Endothelial cell of umbilical vein (primary cell): ENCODE data around the gene TMEM43. TPM values are rescaled to one million over a fixed set of nuclear protein-coding genes. Genes with fewer than 3 reads are reported as not detected.
A peak's percentile ranks its signal among the peaks of the same experiment; 100 is the strongest.

ENCODE experiments used
- BruUV-seq: library from RNA; stranded (reverse); fragments of 400-500 nt; replicated peaks from 2 replicates; lab custom pipeline; 2021; lab: Mats Ljungman, UMichigan
- CTCF ChIA-PET: fragments of 300-600, 350-600 bp; sonication (Branson Sonifier 250); formaldehyde crosslinking; loops from one replicate; lab custom pipeline; 2021; ENCODE audit warnings: antibody characterized with exemption, inconsistent platforms; lab: Charles Lee
- POLR2A ChIA-PET: fragments of 300-600, 350-600 bp; sonication (Branson Sonifier 250); formaldehyde crosslinking; loops from one replicate; lab custom pipeline; 2021; ENCODE audit warnings: antibody characterized with exemption, inconsistent platforms; lab: Charles Lee
- DNase-seq: peaks from one replicate; pipeline ENCODE4 v3.0.0-alpha.2; 2011; ENCODE audit warnings: low read depth, low spot score
- FAIRE-seq: peaks from 2 replicates; lab custom pipeline; 2011; peaks lifted over from hg19 to GRCh38; lab: Jason Lieb, UNC
- H2AFZ ChIP-seq: 2 replicates; pipeline ENCODE4 v1.6.0; 2012; ENCODE audit warnings: low read depth, low read length, control low read depth, inconsistent platforms
- H3K27ac ChIP-seq: 2 replicates; pipeline ENCODE4 v1.5.1; 2011; ENCODE audit warnings: low read depth, mild to moderate bottlenecking, control low read depth, low read length, moderate library complexity; ENCODE audit not compliant: insufficient read depth
- H3K27me3 ChIP-seq, 2 experiments: 2 replicates each; pipeline versions ENCODE4 v1.6.0 to v1.6.1; 2011; ENCODE audit warnings: low read length in 2 of 2, mixed read lengths in 1 of 2; ENCODE audit not compliant: control insufficient read depth in 2 of 2, insufficient read depth in 2 of 2
- H3K36me3 ChIP-seq, 2 experiments: 2 replicates in 1 of 2; 3 replicates in 1 of 2; pipeline ENCODE4 v1.5.1; 2011; ENCODE audit warnings: low read length in 2 of 2, mild to moderate bottlenecking in 1 of 2, moderate library complexity in 1 of 2; ENCODE audit not compliant: control insufficient read depth in 2 of 2, insufficient read depth in 2 of 2; ENCODE audit errors: extremely low read depth in 1 of 2
- H3K4me1 ChIP-seq: 3 replicates; pipeline ENCODE4 v1.5.1; 2011; ENCODE audit warnings: mild to moderate bottlenecking, low read length; ENCODE audit not compliant: control insufficient read depth, insufficient read depth; ENCODE audit errors: extremely low read depth
- H3K4me2 ChIP-seq: 2 replicates; pipeline ENCODE4 v1.6.1; 2011; ENCODE audit warnings: low read length, control low read depth, mixed read lengths; ENCODE audit not compliant: insufficient read depth
- H3K4me3 ChIP-seq, 3 experiments: fragments of 200-600 bp in 1 of 3; sonication (generic), shearing (Covaris generic) in 1 of 3; replicated peaks in 1 of 3; 2 replicates each; pipeline ENCODE4 v1.5.1; 2011 to 2016; ENCODE audit warnings: control low read depth in 3 of 3, low read length in 3 of 3, mild to moderate bottlenecking in 2 of 3, inconsistent platforms in 1 of 3, low read depth in 1 of 3, moderate library complexity in 1 of 3; ENCODE audit not compliant: insufficient read depth in 1 of 3
- H3K79me2 ChIP-seq: 2 replicates; pipeline ENCODE4 v1.6.0; 2012; ENCODE audit warnings: low read length, inconsistent platforms; ENCODE audit not compliant: control insufficient read depth, insufficient read depth
- H3K9ac ChIP-seq: replicated peaks from 2 replicates; pipeline ENCODE3; 2011; ENCODE audit warnings: low read length, control low read depth; ENCODE audit not compliant: insufficient read depth; ENCODE audit errors: extremely low read depth
- H3K9me1 ChIP-seq: replicated peaks from 3 replicates; pipeline ENCODE4 v1.6.0; 2011; ENCODE audit warnings: mild to moderate bottlenecking, low read length; ENCODE audit not compliant: control insufficient read depth, insufficient read depth; ENCODE audit errors: extremely low read depth
- H3K9me3 ChIP-seq: replicated peaks from 2 replicates; pipeline ENCODE4 v1.5.1; 2012; ENCODE audit warnings: low read length, inconsistent platforms; ENCODE audit not compliant: control insufficient read depth, insufficient read depth
- H4K20me1 ChIP-seq: replicated peaks from 2 replicates; pipeline ENCODE3; 2011; ENCODE audit warnings: mild to moderate bottlenecking, low read length; ENCODE audit not compliant: control insufficient read depth, insufficient read depth; ENCODE audit errors: extremely low read depth
- CTCF ChIP-seq, 2 donors: IDR thresholded peaks; 1 replicate in 1 of 2; 2 replicates in 1 of 2; pipeline ENCODE4 v1.5.1; 2011; ENCODE audit warnings: low read length in 2 of 2, mild to moderate bottlenecking in 2 of 2, moderate library complexity in 2 of 2, control low read depth in 1 of 2, inconsistent platforms in 1 of 2, low read depth in 1 of 2; ENCODE audit not compliant: insufficient read depth in 1 of 2; ENCODE audit errors: extremely low read depth in 1 of 2
- FOS ChIP-seq: IDR thresholded peaks from 2 replicates; pipeline ENCODE4 v1.6.1; 2011; ENCODE audit warnings: mild to moderate bottlenecking, low read length, moderate library complexity, borderline replicate concordance; ENCODE audit not compliant: insufficient read depth
- JUN ChIP-seq: IDR thresholded peaks from 2 replicates; pipeline ENCODE4 v1.6.1; 2011; ENCODE audit warnings: borderline replicate concordance, low read depth; ENCODE audit not compliant: insufficient read length, insufficient read depth
- POLR2A ChIP-seq: IDR thresholded peaks from 2 replicates; pipeline ENCODE4 v1.6.1; 2012; ENCODE audit warnings: low read depth, mild to moderate bottlenecking, control low read depth, low read length
- dilution Hi-C: fragments of 300-500 bp; cut with MboI; formaldehyde crosslinking; loops from one replicate; pipeline ENCODE4 v1.15.0; 2019; ENCODE audit warnings: low sequenced_read_pairs; ENCODE audit not compliant: extremely low pct_ligation_motif_present
- intact Hi-C: fragments of 100-400 bp; cut with micrococcal nuclease; formaldehyde crosslinking; loops from one replicate; pipeline ENCODE4 v1.10.0; 2022
- polyA plus RNA-seq, 4 experiments: library from polyadenylated mRNA; depleted of rRNA in 3 of 4; stranded (reverse) in 3 of 4; unstranded in 1 of 4; fragments of >200 nt; gene quantifications; 2 replicates each; pipeline versions ENCODE4 v1.2.1 to v1.2.3, GENCODE V29; 2011 to 2012; ENCODE audit warnings: missing spikeins in 1 of 4
- total RNA-seq: library from RNA; stranded (reverse); gene quantifications from 2 replicates; pipeline ENCODE4 v1.2.3, GENCODE V29; 2021

TMEM43 gene
- total and polyA plus RNA-seq, 2 donors (not counting 3 experiments of a cell fraction or from before 2014, with no cell fraction given), result 80.6 to 119 TPM

- Histone ChIP-seq H3K4me2 (peak overlapping the region; percentile 88), H3K4me3 (peak overlapping the region in 1 of 3 experiments; percentile 20), H3K27me3 (no peaks in the 10 kb centered on the region), H3K79me2 (no peaks in the 10 kb centered on the region), H3K9ac (peak overlapping the region; percentile 93), H3K9me1 (no peaks in the 10 kb centered on the region), H3K9me3 (no peaks in the 10 kb centered on the region), H3K27ac (peak overlapping the region; percentile 100), H4K20me1 (no peaks in the 10 kb centered on the region), H3K36me3 (peaks cover 0 to 11% of the 10 kb centered on the region in 2 experiments), H3K4me1 (peaks cover 41% of the 10 kb centered on the region), H2AFZ (no peak overlapping the region)
- no TSS peak for BruUV-seq
- DNase-seq (peak; percentile 57), FAIRE-seq (peak; percentile 85)
- ChIA-PET POLR2A (interaction anchor here (0.5 to 2.6 kb wide), 5 partner anchors 20 to 803 kb away, joined by 3 to 30 read pairs (median 5); partner anchors contain the start of genes CHCHD4, LSM3, TMEM43 and XPC), CTCF (interaction anchor here (1.0 to 4.9 kb wide), 6 partner anchors 8 to 403 kb away, joined by 3 to 30 read pairs (median 6); partner anchors contain the start of genes CHCHD4, LSM3, TMEM43 and XPC)
- intact Hi-C loops, result loop anchor here (10.0 kb wide), 2 partner anchors 260 to 800 kb away; partner anchors contain the start of genes NR2C2 and SLC6A6
- TF ChIP-seq FOS (peak; percentile 9), JUN (no peak)
- dilution Hi-C loops, result no loop called here
These were observed 20.4 kb downstream of the TMEM43 start for GRCh38 chr3:14145236-14145635.

GRCh38 chr3:14145670-14146380 is 21.0 kb downstream of the TMEM43 start:
- peaks cover 0 to 9% of the 10 kb centered on the region in 2 experiments for H3K36me3 ChIP-seq
- no TSS peak for BruUV-seq
- TF ChIP-seq CTCF (IDR thresholded peaks at IDR 0.05; ENCODE audit: extremely low read depth in 1 of 2, insufficient read depth in 1 of 2, low read depth in 1 of 2, low read length in 2 of 2) (peak in 1 of 2 donors; percentile 40), POLR2A (no peak), JUN (no peak)
- no peaks in the 10 kb centered on the region for H3K9me1 ChIP-seq
- H3K4me2 ChIP-seq, result peak overlapping the region; percentile 88
- dilution Hi-C loops (no loop called here), intact Hi-C loops (loop anchor here (10.0 kb wide), 2 partner anchors 259 to 799 kb away; partner anchors contain the start of genes NR2C2 and SLC6A6)
- DNase-seq, result no peak
- POLR2A ChIA-PET, result interaction anchor here (0.5 to 2.6 kb wide), 5 partner anchors 21 to 802 kb away, joined by 3 to 30 read pairs (median 5); partner anchors contain the start of genes CHCHD4, LSM3, TMEM43 and XPC
- H3K9me3 ChIP-seq, result no peaks in the 10 kb centered on the region
- no peaks in the 10 kb centered on the region for H4K20me1 ChIP-seq
- peak overlapping the region; percentile 100 for H3K27ac ChIP-seq
- peaks cover 41% of the 10 kb centered on the region for H3K4me1 ChIP-seq
- H3K4me3 ChIP-seq, result no peak overlapping the region
- CTCF ChIA-PET, result interaction anchor here (1.0 to 4.9 kb wide), 5 partner anchors 21 to 402 kb away, joined by 3 to 30 read pairs (median 8); partner anchors contain the start of genes CHCHD4, LSM3, TMEM43 and XPC
- no peaks in the 10 kb centered on the region for H3K79me2 ChIP-seq
- H3K27me3 ChIP-seq, result no peaks in the 10 kb centered on the region
- H2AFZ ChIP-seq, result no peak overlapping the region
- peak overlapping the region; percentile 93 for H3K9ac ChIP-seq
- FAIRE-seq, result no peak
